Mesenchymal stem cell (in vitro differentiated cells and primary cell): ENCODE measurements around the gene ACAT2.
"Not testable (repeated sequence)": the region's sequence is repeated elsewhere in the genome, so short reads cannot be mapped to it uniquely, and the experiment has no call there.

Source experiments
- DNase-seq: peaks from one replicate; pipeline ENCODE4 v3.0.0-alpha.2; 2013
- H2AFZ ChIP-seq: one replicate; pipeline ENCODE4 v1.6.1; 2013; ENCODE audit warnings: low read depth, mild to moderate bottlenecking, control low read depth, inconsistent platforms, low read length, moderate library complexity
- H2AK5ac ChIP-seq: 2 replicates; pipeline ENCODE4 v1.6.1; 2013; ENCODE audit warnings: low read length, moderate library complexity, mild to moderate bottlenecking, inconsistent platforms; ENCODE audit not compliant: severe bottlenecking
- H2BK120ac ChIP-seq: one replicate; pipeline ENCODE4 v1.6.1; 2013; ENCODE audit warnings: low read depth, mild to moderate bottlenecking, inconsistent platforms, low read length, moderate library complexity
- H2BK12ac ChIP-seq, 2 experiments: one replicate each; pipeline ENCODE4 v1.6.1; 2013; ENCODE audit warnings: inconsistent platforms in 2 of 2, low read length in 2 of 2, mild to moderate bottlenecking in 2 of 2, moderate library complexity in 2 of 2, control low read depth in 1 of 2
- H2BK15ac ChIP-seq: one replicate; pipeline ENCODE4 v1.6.1; 2013; ENCODE audit warnings: mild to moderate bottlenecking, low read depth, inconsistent platforms; ENCODE audit not compliant: poor library complexity, severe bottlenecking
- H2BK5ac ChIP-seq: 2 replicates; pipeline ENCODE4 v1.6.1; 2013; ENCODE audit warnings: low read depth, mild to moderate bottlenecking, low read length, control low read depth, inconsistent platforms; ENCODE audit not compliant: poor library complexity, severe bottlenecking
- H3K14ac ChIP-seq, 2 experiments: one replicate each; pipeline ENCODE4 v1.6.1; 2013; ENCODE audit warnings: inconsistent platforms in 2 of 2, low read length in 2 of 2, control low read depth in 1 of 2, mild to moderate bottlenecking in 1 of 2, moderate library complexity in 1 of 2
- H3K18ac ChIP-seq, 2 experiments: one replicate each; pipeline ENCODE4 v1.6.1; 2013; ENCODE audit warnings: inconsistent platforms in 2 of 2, low read length in 2 of 2, control low read depth in 1 of 2, low read depth in 1 of 2, mild to moderate bottlenecking in 1 of 2
- H3K23ac ChIP-seq, 2 experiments: one replicate each; pipeline ENCODE4 v1.6.1; 2013; ENCODE audit warnings: inconsistent platforms in 2 of 2, low read length in 2 of 2, mild to moderate bottlenecking in 2 of 2, moderate library complexity in 2 of 2, control low read depth in 1 of 2
- H3K27ac ChIP-seq: 2 replicates; pipeline ENCODE4 v1.5.1; 2013; ENCODE audit warnings: mild to moderate bottlenecking, moderate library complexity, low read length, control low read depth, inconsistent platforms; ENCODE audit not compliant: poor library complexity, severe bottlenecking
- H3K27me3 ChIP-seq, 2 experiments: 2 replicates each; pipeline versions ENCODE4 v1.6.1 to v1.7.0; 2013; ENCODE audit warnings: low read length in 2 of 2, mild to moderate bottlenecking in 2 of 2, moderate library complexity in 2 of 2, control low read depth in 1 of 2, inconsistent platforms in 1 of 2; ENCODE audit not compliant: control insufficient read depth in 1 of 2, insufficient read depth in 1 of 2
- H3K36me3 ChIP-seq, 2 experiments: 2 replicates each; pipeline versions ENCODE4 v1.6.1 to v1.7.0; 2013; ENCODE audit warnings: low read length in 2 of 2, control low read depth in 1 of 2, inconsistent platforms in 1 of 2, low read depth in 1 of 2, mild to moderate bottlenecking in 1 of 2; ENCODE audit not compliant: insufficient read depth in 2 of 2, control insufficient read depth in 1 of 2
- H3K4ac ChIP-seq, 2 experiments: one replicate each; pipeline ENCODE4 v1.6.1; 2013; ENCODE audit warnings: inconsistent platforms in 2 of 2, low read length in 2 of 2, mild to moderate bottlenecking in 2 of 2, moderate library complexity in 2 of 2, control low read depth in 1 of 2, low read depth in 1 of 2
- H3K4me1 ChIP-seq: 2 replicates; pipeline ENCODE4 v1.6.1; 2013; ENCODE audit warnings: low read depth, low read length, control low read depth; ENCODE audit not compliant: control insufficient read depth, insufficient read depth
- H3K4me2 ChIP-seq: 2 replicates; pipeline ENCODE4 v1.6.1; 2013; ENCODE audit warnings: low read length, mild to moderate bottlenecking, inconsistent platforms; ENCODE audit not compliant: poor library complexity, severe bottlenecking
- H3K4me3 ChIP-seq, 2 experiments: 2 replicates each; pipeline versions ENCODE4 v1.5.1 to v1.7.0; 2013; ENCODE audit warnings: low read length in 2 of 2, mild to moderate bottlenecking in 2 of 2, control low read depth in 1 of 2, low read depth in 1 of 2; ENCODE audit not compliant: insufficient read depth in 1 of 2
- H3K79me1 ChIP-seq: replicated peaks from 2 replicates; pipeline ENCODE4 v1.6.1; 2013; ENCODE audit warnings: mild to moderate bottlenecking, control low read depth, low read length, inconsistent platforms; ENCODE audit not compliant: poor library complexity, severe bottlenecking
- H3K9ac ChIP-seq: 2 replicates; pipeline ENCODE4 v1.7.0; 2013; ENCODE audit warnings: mild to moderate bottlenecking, low read length, moderate library complexity
- H3K9me3 ChIP-seq: 2 replicates; pipeline ENCODE4 v1.7.0; 2013; ENCODE audit warnings: mild to moderate bottlenecking, low read length; ENCODE audit not compliant: control insufficient read depth
- H4K8ac ChIP-seq: one replicate; pipeline ENCODE4 v1.6.1; 2013; ENCODE audit warnings: inconsistent platforms, mild to moderate bottlenecking, low read length, moderate library complexity
- H4K91ac ChIP-seq: one replicate; pipeline ENCODE4 v1.6.1; 2013; ENCODE audit warnings: mild to moderate bottlenecking, low read length, inconsistent platforms
- WGBS: methylation state at CpG from one replicate; pipeline ENCODE4 v1.1.7; 2013; ENCODE audit warnings: mixed read lengths; 5-methylcytosine and 5-hydroxymethylcytosine counted together

ACAT2 gene

DNA sequence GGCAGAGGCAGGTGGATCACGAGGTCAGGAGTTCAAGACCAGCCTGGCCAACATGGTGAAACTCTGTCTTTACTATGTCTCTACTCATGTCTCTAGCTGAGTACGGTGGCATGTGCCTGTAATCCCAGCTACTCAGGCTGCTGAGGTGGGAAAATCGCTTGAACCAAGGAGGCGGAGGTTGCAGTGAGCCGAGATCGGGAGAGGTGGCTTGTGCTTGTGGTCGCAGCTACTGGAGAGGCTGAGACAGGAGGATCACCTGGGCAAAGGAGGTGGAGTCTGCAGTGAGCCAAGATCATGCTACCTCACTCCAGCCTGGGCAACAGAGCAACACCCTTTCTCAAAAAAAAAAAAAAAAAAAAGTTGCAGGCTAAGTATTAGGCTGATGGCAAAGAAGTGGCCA is 42.6 kb upstream of the ACAT2 start:
- no peak for DNase-seq
- WGBS = 100% methylated on average over 6 of the region's 7 CpGs
- H4K8ac ChIP-seq = peak overlapping the region; percentile 19

DNA sequence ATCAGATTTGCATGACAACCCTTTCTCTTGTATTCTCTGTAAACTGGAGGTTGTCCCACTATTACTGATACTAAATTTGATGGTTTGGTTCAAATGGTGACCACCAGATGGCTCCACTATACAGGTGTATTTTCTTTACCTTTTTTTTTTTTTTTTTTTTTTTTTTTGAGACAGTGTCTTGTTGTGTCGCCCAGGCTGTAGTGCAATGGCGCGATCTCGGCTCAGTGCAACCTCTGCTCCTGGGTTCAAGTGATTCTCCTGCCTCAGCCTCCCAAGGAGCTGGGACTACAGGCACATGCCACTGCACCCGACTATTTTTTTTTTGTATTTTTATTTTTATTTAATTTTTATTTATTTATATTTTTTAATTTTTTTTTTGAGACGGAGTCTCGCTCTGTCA is 41.1 kb upstream of the ACAT2 start:
- H4K91ac ChIP-seq = no peak overlapping the region
- no peak overlapping the region for H4K8ac ChIP-seq
- peaks cover 4 to 7% of the 10 kb centered on the region in 2 experiments for H3K36me3 ChIP-seq
- peaks cover 4% of the 10 kb centered on the region for H3K4me1 ChIP-seq
- no peak overlapping the region for H3K9ac ChIP-seq
- H2BK15ac ChIP-seq = no peak overlapping the region
- no peak overlapping the region for H2AK5ac ChIP-seq
- no peak overlapping the region for H3K23ac ChIP-seq
- H2BK5ac ChIP-seq = no peak overlapping the region
- WGBS = 100% methylated on average over 2 of the region's 7 CpGs
- peak; percentile 47 for DNase-seq
- H3K27ac ChIP-seq = no peak overlapping the region
- no peaks in the 10 kb centered on the region for H3K9me3 ChIP-seq
- no peaks in the 10 kb centered on the region for H3K27me3 ChIP-seq
- H2AFZ ChIP-seq = no peak overlapping the region
- no peak overlapping the region for H3K18ac ChIP-seq
- H2BK12ac ChIP-seq = no peak overlapping the region
- no peak overlapping the region for H2BK120ac ChIP-seq
- H3K4ac ChIP-seq = no peak overlapping the region
- no peak overlapping the region for H3K14ac ChIP-seq
- H3K4me3 ChIP-seq = no peak overlapping the region
- H3K4me2 ChIP-seq = no peak overlapping the region
- peaks cover 26% of the 10 kb centered on the region for H3K79me1 ChIP-seq

More for the DNA sequence above, 42.6 kb upstream of the ACAT2 start:
- H2AK5ac ChIP-seq = no peak overlapping the region
- H3K27me3 ChIP-seq = no peaks in the 10 kb centered on the region
- no peak overlapping the region for H2BK5ac ChIP-seq
- peak overlapping the region in 1 of 2 experiments; percentile 16 for H3K18ac ChIP-seq
- no peak overlapping the region for H3K4ac ChIP-seq
- H2BK120ac ChIP-seq = no peak overlapping the region
- H3K9me3 ChIP-seq = no peaks in the 10 kb centered on the region
- peaks cover 35% of the 10 kb centered on the region for H3K79me1 ChIP-seq
- H3K27ac ChIP-seq = no peak overlapping the region
- no peak overlapping the region for H3K9ac ChIP-seq
- H3K4me2 ChIP-seq = no peak overlapping the region
- H4K91ac ChIP-seq = no peak overlapping the region
- H3K4me1 ChIP-seq = peaks cover 4% of the 10 kb centered on the region
- H3K14ac ChIP-seq = no peak overlapping the region
- H2BK12ac ChIP-seq = no peak overlapping the region
- no peak overlapping the region for H2AFZ ChIP-seq
- no peak overlapping the region for H3K23ac ChIP-seq
- no peak overlapping the region for H2BK15ac ChIP-seq
- no peak overlapping the region for H3K4me3 ChIP-seq
- H3K36me3 ChIP-seq = peaks cover 4 to 10% of the 10 kb centered on the region in 2 experiments

DNA sequence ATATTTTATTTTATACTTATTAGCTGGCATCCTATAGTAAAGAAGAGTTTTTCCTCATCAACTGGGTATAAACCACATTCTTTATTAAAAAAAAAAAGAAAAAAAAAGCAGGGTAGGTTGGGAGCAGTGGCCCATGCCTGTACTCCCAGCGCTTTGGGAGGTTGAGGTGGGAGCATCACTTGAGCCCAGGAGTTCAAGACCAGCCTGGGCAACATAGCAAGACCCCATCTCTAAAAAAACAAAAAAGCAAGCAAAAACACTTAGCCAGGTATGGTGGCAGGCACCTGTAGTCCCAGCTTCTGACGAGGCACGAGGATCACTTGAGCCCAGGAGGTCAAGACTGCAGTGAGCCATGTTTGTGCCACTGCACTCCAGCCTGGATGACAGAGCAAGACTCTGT is 39.9 kb upstream of the ACAT2 start:
- WGBS = 100% methylated on average over 3 of the region's 3 CpGs

DNA sequence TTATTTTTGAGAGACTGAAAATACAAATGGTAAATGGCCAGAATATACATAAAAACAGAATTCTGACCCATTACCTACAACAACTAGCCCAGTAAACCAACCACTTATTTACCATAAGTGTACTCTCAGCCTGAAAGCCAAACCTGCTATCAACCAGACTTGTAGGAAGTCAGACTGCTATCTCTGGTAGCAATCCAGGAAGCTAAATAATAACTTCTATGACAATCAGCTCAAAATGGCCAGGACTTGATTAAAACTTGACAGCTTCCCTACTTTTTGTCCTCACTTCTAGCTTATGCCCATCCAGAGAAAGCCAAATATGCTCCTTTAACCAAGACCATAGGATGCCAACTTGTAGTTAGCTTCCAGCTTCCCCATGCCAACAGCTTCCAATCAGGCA is 39.2 kb upstream of the ACAT2 start:
- H3K14ac ChIP-seq = no peak overlapping the region

More for the DNA sequence above, 39.9 kb upstream of the ACAT2 start:
- not testable (repeated sequence) for H3K9me3 ChIP-seq, H2BK15ac ChIP-seq, H2BK12ac ChIP-seq, H2BK5ac ChIP-seq, H2AK5ac ChIP-seq, H4K8ac ChIP-seq, H3K27me3 ChIP-seq, H3K23ac ChIP-seq, H3K36me3 ChIP-seq, H2AFZ ChIP-seq, H4K91ac ChIP-seq, H3K4me3 ChIP-seq, H3K9ac ChIP-seq, DNase-seq, H3K4ac ChIP-seq, H3K18ac ChIP-seq, H3K14ac ChIP-seq, H2BK120ac ChIP-seq, H3K4me1 ChIP-seq, H3K4me2 ChIP-seq, H3K27ac ChIP-seq
- H3K79me1 ChIP-seq = peaks cover 21% of the 10 kb centered on the region

More for the DNA sequence above, 39.2 kb upstream of the ACAT2 start:
- Histone ChIP-seq H3K4me3 (no peak overlapping the region), H2BK5ac (no peak overlapping the region), H4K8ac (no peak overlapping the region), H3K9ac (no peak overlapping the region), H3K4me2 (no peak overlapping the region), H2AK5ac (no peak overlapping the region), H4K91ac (no peak overlapping the region), H2BK120ac (no peak overlapping the region), H3K27me3 (no peaks in the 10 kb centered on the region), H3K36me3 (peaks cover 4 to 7% of the 10 kb centered on the region in 2 experiments), H3K4me1 (peaks cover 1% of the 10 kb centered on the region), H3K4ac (no peak overlapping the region), H2AFZ (no peak overlapping the region), H3K27ac (no peak overlapping the region), H2BK15ac (no peak overlapping the region), H3K9me3 (no peaks in the 10 kb centered on the region), H3K23ac (no peak overlapping the region), H2BK12ac (no peak overlapping the region), H3K18ac (no peak overlapping the region), H3K79me1 (peaks cover 21% of the 10 kb centered on the region)
- no peak for DNase-seq
